ENCODE measurements around the gene TMEM106C.

TMEM106C gene

GRCh38 chr12:47982770-47983169 lies 19.4 kb downstream of the TMEM106C start:
- no peak overlapping the region for H3K4me3 ChIP-seq (ENCODE audit: low read length)
- DNase-seq (ENCODE audit: low read depth), result no peak
- no peak for TF ChIP-seq CTCF (IDR thresholded peaks at IDR 0.05; ENCODE audit: insufficient read depth, low read depth, low read length, missing control alignments)

- no peak for TF ChIP-seq CTCF (IDR thresholded peaks at IDR 0.05; ENCODE audit: insufficient read depth, low read depth, low read length, missing control alignments)
- DNase-seq (ENCODE audit: low read depth), result no peak
- no peak overlapping the region for H3K4me3 ChIP-seq (ENCODE audit: low read length)
These were observed 20.2 kb downstream of the TMEM106C start for GRCh38 chr12:47983541-47984115.

DNA sequence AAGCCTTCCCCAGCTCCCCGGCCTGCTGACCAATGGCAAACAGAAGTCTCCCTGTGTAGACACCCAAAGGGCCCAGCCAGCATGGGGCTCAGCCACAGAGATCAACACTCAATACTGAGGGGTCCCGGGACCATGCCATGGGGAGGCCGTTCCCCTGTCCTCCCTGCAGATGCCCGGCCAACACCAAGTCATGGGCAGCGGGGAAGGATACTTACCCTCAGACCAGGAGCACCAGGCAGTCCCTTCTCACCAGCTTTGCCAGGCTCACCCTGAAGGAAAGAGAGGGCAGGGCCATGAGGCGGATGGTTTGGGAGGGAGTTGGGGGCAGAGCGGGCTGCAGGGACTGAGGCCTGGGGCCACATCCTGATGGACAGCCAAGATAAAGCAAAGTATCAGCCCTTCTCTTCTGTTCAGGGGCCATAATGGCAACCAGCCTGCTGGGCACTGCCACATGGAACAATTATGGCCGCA lies 21.0 kb downstream of the TMEM106C start:
- no peak for DNase-seq (ENCODE audit: low read depth)
- H3K4me3 ChIP-seq (ENCODE audit: low read length), result no peak overlapping the region
- no peak for TF ChIP-seq CTCF (IDR thresholded peaks at IDR 0.05; ENCODE audit: insufficient read depth, low read depth, low read length, missing control alignments)

DNA sequence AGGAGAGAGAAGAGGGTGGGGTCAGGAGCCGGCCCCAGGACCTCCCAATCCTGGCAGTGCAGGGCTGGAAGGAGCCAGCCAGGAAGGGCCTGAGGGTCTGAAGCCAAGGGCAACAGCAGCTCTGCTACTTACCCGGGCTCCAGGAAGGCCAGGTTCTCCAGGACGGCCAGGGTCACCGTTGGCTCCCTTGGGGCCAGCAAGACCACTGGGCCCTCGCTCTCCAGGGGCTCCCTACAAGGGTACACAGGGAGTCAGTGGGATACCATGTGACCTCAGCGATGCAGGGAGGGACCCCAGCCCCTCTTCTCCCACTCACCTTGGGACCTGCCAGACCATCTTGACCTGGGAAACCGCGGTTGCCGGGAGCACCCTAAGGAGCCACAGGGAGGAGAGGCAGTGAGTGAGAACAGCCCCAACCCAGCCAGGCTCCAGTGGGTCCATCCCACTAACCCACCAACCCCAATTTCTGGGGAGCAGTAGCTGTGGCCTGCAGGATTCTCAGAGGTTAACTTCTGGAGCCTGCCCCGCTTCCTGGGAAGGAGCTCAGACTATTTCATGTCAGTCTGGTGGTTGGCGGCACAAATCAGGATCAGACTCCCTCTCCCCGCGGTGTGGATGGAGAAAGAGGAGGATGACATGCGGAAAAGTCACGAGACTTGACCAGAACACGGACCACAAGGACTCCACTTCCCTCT lies 22.3 kb downstream of the TMEM106C start:
- no peak for TF ChIP-seq CTCF (IDR thresholded peaks at IDR 0.05; ENCODE audit: insufficient read depth, low read depth, low read length, missing control alignments)
- no peak for DNase-seq (ENCODE audit: low read depth)
- H3K4me3 ChIP-seq (ENCODE audit: low read length), result no peak overlapping the region

GRCh38 chr12:47986291-47986660 lies 22.9 kb downstream of the TMEM106C start:
- TF ChIP-seq CTCF (IDR thresholded peaks at IDR 0.05; ENCODE audit: insufficient read depth, low read depth, low read length, missing control alignments), result no peak
- H3K4me3 ChIP-seq (ENCODE audit: low read length), result no peak overlapping the region
- no peak for DNase-seq (ENCODE audit: low read depth)

DNA sequence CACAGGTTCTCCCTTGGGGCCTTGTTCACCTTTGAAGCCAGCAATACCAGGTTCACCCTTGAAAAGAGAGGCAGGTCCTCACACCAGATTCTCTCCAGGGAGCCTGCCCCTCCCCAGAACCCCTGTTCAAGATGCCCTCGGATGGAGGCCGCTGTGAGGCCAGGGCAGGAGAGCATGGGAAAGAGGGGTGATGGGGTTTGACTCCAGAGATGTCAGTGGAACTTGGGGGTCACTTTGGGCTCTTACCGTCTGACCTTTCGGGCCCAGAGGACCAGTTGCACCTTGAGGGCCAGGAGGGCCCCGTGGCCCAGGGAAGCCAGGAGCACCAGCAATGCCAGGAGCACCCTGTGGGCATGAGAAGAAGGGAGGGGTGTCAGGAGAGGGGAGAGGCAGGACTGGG lies 23.4 kb downstream of the TMEM106C start:
- no peak for DNase-seq (ENCODE audit: low read depth)
- no peak for TF ChIP-seq CTCF (IDR thresholded peaks at IDR 0.05; ENCODE audit: insufficient read depth, low read depth, low read length, missing control alignments)
- H3K4me3 ChIP-seq (ENCODE audit: low read length), result no peak overlapping the region
